OCI-M1 (cell line): ENCODE results near the gene PLBD2.
A peak's percentile ranks its signal among the peaks of the same experiment; 100 is the strongest.

ENCODE experiments used
- DNase-seq: peaks from one replicate; lab custom pipeline; 2025; lab: John Stamatoyannopoulos, UW

PLBD2 gene

DNA sequence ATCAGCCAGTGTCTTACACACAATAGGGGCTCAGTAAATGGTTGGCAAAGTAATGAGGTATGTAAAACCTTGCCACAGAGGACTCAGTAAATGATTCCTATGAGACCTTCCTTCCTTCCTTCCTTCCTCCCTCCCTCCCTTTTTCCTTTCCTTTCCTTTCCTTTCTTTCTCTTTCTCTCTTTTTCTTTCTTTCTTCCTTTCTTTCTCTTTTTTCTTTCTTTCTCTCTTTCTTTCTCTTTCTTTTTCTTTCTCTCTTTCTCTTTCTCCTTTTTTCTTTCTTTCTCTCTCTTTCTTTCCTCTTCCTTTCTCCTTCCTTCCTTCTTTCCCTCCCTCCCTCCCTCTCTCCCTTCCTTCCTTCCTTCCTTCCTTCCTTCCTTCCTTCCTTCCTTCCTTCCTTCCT, 37.8 kb downstream of the PLBD2 start:
- no peak for DNase-seq

DNA sequence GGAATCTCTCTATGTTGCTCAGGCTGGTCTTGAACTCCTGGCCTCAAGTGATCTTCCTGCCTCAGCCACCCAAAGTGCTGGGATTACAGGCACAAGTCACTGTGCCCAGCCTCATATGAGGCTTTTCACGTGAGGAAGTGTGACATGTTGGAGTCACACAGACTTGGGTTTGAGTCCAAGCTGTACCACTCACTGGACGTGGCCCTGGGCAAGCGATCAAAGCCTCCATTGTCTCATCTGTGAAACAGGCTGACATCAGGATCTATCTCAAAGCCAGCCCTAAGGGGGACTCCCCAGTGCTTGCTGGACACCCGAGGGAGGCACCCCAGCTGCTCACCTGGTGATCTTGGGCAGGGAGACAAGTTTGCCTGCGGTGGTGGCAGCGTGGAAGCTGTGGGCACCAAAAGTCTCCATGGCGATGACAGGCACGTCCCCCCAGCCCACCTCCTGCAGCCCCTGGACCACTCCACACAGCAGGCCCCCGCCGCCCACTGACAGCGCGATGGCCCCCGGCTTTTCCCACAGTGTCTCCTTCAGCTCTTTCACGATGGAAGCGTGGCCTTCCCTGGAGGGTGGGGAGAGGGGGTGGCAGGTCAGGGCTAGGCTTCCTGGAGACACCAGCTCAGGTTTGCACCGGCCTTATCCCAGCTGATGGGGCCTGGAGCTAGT, 38.6 kb downstream of the PLBD2 start:
- no peak for DNase-seq

DNA sequence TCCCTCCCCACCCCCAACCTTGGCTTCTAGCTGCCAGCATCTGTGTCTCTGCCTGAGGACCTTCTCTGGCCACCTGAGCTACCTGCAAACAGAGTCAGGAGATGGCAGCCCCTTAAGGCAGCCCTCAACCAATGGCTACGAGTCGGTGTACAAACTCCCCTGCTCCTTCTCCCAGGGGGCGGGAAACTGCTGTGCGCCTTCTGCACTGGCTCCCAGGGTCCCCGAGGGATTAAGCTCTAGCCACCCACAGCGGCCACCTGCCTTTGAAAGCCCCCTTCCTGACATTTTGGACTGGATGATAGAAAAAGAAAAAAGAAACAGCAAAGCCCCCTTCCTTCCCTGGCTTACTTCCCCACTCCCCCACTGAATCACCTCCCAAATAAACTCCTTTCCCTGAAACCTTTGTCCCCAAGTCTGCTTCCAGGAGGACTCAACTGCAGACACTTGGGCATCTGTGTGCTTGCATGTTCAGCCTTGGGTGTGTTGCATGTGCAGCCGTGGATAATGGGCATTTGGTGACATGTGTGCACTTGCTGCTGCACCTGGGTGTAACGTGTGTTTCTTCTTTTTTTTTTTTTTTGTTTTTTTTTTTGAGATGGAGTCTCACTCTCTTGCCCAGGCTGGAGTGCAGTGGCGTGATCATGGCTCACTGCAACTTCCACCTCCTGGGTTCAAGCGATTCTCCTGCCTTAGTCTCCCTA, 39.3 kb downstream of the PLBD2 start:
- DNase-seq: no peak

DNA sequence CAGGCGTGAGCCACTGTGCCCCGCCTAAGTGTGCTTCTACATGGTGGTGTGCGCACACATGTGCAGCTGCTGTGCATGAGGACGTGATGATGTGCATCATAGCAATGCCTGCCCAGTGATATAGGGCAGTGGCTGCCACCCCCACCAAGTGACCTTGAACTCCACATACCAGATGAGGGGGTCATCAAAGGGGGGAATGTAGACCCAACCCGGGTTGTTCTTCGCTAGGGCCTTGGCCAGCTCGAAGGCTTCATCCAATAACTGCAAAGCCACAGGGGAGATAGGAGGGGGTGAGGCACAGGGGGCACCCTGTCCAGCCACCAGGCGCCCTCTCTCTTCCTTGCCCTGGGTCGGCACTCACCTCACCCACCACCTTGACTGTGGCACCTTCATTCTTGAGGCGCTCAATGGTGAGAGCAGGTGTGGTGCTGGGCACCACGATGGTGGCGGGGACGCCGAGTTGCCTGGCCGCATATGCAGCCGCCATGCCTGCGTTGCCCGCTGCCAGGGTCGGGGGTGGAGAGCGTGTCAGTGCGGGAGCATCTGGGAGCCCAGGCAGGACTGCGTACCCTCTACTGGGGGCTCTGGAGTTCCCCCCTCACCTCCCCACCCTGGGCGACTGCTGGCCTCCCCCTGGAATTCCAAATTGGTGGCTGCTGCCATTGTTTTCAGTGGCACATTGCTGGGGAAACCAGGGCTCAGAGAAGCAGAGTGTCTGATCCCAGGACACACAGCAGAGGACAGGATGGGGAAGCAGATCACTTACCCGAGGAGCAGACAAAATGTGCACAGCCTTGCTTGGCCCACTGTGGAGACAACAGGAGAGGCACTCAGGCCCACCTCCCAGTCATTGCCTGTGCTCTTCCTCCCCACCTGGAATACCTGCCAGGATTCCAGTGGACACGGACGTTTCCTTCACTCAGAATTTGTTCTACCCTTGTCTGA, 40.2 kb downstream of the PLBD2 start:
- DNase-seq: no peak

DNA sequence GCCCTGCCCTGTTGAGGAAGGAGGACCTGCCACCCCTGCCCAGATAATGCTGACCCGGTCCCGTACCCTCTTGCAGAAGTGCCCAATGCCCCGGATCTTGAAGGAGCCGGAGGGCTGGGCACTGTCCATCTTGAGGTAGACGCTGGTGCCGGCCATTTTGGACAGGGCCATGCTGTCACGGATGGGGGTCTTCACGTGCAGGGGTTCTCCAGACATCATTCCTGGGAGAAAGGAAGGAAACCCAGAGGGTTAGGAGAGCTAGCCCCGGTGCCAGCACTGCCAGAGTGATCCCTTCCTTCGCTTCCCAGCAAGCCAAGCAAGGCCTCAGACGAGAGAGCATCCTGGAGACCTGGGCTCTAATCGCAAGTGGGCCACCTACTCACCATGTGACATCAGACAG, 41.1 kb downstream of the PLBD2 start:
- no peak for DNase-seq

DNA sequence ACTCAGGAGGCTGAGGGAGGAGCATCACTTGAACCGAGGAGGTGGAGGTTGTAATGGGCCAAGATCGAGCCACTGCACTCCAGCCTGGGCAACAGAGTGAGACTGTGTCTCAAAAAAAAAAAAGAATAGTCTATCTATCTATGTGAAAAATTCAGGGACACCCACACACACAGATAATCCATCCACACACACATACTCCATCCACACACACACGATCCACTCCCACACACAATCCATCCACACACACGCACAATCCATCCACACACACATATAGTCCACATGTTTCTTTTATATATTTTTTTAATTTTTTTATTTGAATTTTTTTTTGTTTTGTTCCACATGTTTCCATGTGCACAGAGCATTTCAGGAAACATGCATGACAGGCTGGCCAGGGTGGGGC, 42.0 kb downstream of the PLBD2 start:
- DNase-seq: no peak

DNA sequence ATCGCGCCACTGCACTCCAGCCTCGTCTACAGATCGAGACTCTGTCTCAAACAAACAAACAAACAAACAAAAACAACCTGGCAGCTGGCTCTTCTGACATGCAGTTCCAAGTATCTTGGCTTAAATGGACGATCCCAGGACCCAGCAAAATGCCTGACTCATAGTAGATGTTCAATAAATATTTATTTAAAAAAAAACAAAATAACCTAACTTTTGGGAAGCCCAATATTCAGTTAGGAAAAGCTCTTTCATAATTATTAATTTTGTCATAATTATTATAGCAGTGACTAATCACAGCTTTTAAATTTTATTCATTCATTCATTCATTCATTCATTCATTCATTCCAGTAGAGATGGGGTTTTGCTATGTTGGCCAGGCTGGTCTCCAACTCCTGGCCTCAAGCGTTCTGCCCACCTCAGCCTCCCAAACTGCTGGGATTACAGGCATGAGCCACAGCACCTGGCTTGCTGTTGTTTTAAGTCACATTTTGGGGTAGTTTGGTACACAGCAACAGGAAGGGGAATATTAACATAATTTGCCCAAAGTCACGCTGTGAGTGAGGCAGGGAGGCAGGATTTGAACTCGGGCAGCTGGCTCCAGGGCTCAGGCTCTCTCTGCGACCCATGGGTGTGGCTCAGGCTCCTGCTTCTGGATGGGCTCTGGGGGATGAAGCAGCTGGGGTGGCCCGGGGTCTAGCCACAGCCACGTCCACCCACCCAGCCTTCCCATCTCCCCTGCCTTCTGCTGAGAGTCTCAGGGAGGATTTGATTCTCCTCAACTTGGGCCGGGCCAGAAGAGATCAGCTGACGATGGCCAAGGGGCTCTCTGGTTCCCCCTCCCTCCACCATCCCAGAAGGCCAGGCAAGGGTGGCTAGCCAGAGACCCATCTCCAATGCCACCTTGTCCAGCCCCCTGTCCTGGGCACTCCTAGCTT, 42.9 kb downstream of the PLBD2 start:
- no peak for DNase-seq

DNA sequence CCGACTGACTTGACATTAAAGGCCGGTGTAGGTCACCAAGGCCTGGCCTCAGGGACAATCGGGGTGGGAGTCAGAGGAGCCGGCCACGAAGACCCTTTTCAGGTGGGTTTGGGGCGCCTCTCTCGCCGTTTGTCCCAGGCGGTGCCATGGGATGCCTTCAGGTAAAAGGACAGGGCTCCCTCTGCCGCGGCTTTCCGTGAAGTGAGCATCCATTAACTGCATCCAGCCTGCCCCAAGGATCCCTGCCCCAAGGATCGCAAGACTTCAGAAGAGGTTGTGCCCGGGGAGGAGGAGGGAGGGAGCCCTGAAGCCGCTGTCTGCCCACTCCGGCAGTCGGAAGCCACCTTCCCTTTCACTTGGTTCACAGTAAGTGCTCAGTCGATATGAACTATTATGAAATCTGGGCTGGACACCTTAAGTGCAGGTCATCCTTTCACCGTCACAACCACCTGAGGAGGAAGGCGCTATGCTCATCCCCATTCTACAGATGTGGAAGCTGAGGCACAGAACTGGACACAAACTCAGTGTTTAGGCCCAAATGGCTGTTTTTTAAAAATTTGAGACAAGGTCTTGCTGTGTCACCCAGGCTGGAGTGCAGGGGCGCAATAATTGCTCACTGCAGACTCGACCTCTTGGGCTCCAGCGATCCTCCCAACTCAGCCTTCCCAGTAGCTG, 44.3 kb downstream of the PLBD2 start:
- no peak for DNase-seq

DNA sequence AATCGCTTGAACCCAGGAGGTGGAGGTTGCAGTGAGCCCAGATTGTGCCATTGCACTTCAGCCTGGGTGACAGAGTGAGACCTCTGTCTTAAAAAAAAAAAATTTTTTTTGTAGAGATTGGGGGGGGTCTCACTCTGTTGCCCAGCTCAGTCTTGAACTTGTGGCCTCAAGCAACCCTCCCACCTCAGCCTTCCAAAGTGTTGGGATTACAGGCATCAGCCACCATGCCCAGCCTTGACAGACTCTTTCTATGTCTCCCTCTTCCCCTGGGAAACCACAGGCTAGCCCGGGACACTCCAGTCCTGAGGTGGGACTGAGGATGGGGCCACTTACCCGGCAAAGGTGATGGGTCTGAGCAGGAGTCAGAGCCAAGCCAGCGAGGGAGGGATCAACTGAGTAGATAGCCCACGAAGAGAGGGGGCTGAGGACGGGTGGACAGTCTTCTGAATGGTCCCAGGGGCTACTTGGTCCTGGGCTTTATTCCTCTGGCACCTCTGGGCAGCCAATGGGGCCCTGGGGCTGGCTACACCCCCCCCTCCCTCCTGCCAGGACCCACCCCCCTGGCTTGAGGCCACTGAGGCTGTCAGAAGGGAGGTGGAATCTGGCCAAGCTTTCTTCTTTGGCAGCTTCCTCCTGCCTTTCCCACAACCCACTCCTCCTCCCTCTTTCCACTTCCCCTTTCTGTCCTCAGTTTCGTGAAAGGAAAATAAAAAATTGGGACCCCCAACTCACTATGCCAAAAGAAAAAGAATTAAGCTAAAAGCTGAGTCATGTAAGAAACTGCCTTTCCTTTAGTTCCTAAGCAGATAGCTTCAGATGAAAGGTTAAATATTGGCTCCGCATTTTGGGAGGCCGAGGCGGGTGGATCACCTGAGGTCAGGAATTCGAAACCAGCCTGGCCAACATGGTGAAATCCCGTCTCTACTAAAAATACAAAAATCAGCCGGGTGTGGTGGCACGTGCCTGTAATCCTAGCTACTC, 45.3 kb downstream of the PLBD2 start, which contains the start of gene SDS:
SDS (minus strand) TSS at position 453 of the 981 bp plus-strand sequence. CDS start 4,179 bp downstream, outside the sequence.
- peak; percentile 87 for DNase-seq

DNA sequence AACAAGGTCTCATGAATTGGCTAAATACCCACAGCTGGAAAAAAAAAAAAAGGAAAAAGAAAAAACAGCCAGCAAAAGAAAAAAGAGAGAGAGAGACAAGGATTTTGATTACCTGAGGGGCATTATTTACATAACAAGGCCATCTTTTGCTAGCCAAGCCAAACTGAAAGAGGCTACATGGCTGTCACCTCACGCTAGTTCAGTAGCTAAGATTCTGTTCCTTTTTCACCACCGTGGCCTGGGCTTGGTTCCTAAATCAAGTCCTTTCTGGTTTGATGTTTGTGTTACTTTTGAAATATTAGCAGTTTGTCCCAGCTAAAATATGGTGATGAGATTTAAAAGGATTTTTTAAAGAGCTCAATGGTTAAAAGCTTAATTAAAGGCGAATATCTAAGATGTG, 47.3 kb downstream of the PLBD2 start:
- DNase-seq: no peak

DNA sequence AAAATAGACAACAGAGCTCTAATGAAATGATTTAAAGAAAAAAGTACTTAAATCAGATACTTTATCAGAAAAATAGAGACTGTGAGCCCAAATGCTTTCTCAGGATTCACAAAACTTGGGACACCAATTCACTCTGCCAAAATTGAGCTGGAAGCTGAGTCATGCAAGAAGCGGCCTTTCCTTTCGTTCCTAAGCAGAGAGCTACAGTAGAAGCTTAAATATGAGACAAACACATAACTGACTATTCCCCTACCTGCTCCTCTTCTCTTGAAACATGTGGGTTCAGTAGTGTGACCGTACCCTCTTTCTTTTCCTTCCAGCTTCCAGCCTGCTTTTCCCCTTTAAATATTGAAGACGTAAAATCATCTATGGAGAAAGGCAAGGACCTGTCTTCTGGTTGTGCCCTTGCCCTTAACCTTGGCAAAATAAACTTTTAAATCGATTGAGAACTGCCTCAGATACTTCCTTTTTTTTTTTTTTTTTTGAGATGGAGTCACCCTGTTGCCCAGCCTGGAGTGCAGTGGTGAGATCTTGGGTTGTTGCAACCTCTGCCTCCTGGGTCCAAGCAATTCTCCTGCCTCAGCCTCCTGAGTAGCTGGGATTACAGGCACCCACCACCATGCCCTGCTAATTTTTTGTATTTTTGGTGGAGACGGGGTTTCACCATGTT, 49.7 kb downstream of the PLBD2 start:
- DNase-seq: peak; percentile 53

DNA sequence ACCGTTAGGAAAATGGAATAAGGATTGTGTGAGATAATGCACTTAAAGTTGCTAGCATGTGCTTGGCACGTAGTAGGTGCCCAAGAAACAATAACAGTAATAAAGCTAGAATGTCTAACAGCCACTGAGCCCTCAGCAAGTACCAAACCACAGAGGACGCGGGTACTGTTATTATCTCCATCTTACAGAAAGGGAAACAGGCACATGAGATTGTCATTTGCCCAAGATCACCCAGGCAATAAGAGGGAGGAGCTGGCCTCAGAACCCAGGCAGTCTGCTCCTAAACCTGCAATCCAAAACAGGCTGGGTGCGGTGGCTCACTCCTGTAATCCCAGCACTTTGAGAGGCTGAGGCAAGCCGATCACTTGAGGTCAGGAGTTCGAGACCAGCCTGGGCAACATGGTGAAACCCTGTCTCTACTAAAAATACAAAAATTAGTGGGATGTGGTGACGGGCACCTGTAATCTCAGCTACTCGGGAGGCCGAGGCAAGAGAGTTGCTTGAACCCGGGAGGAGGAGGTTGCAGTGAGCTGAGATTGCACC, 50.4 kb downstream of the PLBD2 start:
- peak; percentile 40 for DNase-seq

DNA sequence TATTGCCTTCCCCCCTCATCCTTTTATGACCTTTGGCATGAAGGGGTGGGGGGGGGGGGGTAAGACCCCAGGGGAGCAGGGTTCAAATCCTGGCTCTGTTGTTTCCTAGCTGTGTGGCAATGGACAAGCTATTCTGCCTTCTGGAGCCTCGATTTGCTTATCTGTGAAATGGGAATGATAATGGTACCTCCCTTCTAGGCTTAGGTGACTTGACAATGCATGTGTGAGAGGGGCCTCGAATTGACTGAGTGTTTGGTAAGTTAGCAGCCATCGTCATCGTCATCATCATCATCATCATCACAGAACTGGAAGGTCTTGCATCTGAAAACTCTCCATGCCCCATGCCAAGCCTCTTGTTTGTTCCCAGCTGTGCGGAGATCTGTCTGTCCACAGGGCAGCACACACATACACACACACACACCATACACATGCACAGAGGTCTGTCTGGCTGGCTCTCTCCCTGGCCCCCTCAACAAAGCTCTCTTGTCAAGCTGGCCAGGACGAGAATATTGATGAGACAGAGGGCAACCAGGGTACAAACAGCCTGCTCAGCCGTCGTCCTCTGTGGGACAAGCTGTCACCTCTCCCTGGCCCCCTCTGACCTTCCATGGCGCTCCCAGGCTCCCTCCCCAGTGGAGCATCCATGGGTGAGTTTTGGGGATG, 51.2 kb downstream of the PLBD2 start:
- no peak for DNase-seq

DNA sequence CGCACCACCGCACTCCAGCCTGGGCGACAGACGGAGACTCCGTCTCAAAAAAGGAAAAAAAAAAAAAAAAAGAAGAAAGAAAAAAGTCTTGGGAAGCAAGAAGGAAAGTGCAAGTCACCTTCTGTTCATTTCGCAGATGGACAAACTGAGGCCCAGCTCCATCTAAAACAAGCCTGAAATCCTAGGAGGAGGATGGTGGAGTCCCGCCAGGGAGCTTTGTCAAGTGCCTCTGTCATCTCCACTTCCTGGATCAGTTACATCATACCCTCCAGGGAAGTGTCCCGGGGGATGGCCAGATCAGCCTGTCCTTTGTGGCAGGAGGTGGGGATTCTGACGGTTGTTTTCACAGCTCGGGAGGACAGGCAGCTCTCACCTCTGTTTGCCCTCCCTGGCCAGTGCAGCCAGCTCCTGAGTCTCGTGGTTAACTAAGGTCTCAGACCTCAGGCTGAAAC, 55.1 kb downstream of the PLBD2 start:
- peak; percentile 20 for DNase-seq

DNA sequence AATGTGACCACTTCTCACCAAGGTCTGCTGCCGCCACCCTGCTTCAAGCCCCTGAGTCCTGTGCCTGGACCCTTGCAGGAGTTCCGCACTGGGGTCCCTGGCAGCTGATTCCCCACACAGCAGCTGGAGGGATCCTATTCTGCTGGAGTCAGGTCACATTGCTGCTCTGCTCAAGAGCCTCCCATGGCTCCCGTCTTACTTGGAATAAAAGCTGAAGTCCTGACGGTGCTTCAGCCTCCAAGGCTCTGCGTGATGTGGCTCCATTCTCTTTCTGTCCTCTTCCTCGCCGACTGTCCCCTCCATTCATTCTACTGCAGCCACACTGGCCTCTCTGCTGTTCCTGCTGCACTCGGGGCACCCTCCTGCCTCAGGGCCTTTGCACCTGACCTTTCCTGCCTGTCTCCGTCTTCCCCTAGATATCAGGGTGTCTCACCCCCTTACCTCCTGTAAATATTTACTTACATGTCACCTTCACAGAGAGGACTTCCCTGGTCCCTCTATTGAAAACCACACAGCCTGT, 56.2 kb downstream of the PLBD2 start:
- DNase-seq: no peak

DNA sequence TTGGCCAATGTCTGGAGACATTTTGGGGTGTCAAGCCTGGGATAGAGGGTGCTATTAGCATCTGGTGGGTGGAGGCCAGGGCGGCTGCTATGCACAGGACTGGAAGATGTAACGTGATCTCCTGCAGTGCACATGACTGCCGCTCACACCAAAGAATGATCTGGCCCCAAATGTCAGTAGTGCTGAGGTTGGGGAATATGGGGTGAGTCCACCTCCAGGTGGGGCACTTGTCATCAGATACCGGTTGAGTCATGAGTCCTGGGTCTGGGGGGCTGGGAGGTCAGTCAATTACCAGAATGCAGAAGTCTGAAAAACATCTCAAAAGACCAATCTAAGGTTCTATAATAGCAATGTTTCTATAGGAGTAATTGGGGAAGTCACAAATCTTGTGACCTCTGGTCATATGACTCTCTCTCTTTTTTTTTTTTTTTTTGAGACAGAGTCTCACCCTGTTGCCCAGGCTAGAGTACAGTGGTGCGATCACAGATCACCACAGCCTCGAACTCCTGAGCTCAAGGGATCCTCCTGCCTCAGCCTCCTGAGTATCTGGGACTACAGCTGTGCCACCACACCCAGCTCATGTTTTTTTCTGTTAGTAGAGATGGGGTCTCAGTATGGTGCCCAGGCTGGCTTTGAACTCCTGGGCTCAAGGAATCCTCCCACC, 57.8 kb downstream of the PLBD2 start:
- peak; percentile 90 for DNase-seq

DNA sequence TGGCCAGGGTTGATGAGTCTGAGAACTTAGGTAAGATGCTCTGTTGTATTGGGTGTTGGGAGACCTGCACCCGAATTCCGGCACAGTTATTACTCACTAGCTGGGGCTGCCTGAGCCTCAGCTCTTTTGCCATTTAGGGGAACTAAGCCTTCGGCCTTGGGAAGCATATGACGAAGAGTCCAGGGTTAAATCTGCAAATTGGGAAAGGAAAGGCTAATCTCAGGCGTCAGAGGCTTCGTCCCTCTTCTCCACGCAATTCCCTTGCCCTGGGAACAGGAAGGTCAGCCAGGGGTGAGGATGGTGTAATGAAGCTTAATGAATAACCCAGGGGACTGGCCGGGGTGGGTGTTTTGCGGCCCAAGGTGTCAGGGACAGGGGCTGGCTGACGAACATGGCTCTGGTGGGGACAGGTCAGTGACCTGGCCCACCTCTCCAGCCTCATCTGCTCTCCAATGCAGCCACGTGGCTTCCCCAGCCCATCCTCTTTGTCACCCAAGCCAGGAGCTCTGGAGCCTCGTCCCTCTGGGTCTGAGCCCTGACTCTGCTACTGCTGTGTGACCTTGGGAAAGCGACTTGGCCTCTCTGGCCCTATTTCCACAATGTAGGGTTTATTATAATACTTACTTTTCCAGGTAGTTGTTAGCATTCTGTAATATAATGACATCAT, 60.0 kb downstream of the PLBD2 start:
- no peak for DNase-seq
